ENCODE measurements around the gene FAM167B. TPM values are rescaled to one million over a fixed set of nuclear protein-coding genes. Genes with fewer than 3 reads are reported as not detected.
A peak's percentile ranks its signal among the peaks of the same experiment; 100 is the strongest.
"Not testable (repeated sequence)": the region's sequence is repeated elsewhere in the genome, so short reads cannot be mapped to it uniquely, and the experiment has no call there.

FAM167B gene
- total RNA-seq, 1 donor: not detected

DNA sequence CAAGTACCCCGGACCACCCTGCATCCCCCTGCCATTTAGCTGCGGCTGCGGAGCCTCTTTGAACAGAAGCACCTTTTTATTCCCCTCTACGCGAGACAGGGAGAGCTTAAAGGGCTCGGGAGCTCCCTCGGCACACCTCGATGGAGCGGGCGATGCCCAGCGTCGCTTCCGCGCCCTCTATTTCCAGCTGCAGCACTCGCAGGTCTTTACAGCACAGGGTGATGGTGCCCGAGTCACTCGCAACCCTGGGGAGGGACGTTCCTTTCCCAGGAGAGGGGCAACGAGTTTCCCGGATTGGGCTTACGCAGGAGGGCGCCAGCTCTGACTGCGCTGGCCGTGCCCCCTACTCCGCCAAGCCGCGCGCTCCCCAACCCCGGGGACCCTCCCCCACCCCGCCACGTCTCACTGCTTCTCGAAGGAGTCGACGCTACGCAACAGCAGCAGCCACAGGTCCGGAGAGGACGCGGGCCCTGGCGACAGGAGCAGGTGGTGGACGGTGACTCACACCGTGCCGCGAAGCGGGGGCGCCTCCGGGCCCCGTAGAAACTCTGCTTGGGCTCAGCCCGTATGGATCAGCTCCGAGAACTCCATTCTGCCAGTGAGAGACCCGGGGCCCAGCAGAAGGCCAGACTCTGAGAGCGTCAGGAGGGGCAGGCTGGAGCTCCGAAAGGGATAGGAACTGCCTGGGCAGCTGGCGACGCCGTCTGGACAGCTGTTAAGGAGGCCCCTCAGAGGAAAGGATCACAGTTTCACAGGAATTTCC, 5.8 kb upstream of the FAM167B start:
- no peaks in the 10 kb centered on the region for H3K27me3 ChIP-seq (ENCODE audit: insufficient read depth, low read length)
- H3K4me3 ChIP-seq (ENCODE audit: low read length): peak overlapping the region; percentile 55
- H3K4me1 ChIP-seq (ENCODE audit: insufficient read depth, low read length): peaks cover 32% of the 10 kb centered on the region
- no peaks in the 10 kb centered on the region for H3K9me3 ChIP-seq (ENCODE audit: low read depth, low read length)

DNA sequence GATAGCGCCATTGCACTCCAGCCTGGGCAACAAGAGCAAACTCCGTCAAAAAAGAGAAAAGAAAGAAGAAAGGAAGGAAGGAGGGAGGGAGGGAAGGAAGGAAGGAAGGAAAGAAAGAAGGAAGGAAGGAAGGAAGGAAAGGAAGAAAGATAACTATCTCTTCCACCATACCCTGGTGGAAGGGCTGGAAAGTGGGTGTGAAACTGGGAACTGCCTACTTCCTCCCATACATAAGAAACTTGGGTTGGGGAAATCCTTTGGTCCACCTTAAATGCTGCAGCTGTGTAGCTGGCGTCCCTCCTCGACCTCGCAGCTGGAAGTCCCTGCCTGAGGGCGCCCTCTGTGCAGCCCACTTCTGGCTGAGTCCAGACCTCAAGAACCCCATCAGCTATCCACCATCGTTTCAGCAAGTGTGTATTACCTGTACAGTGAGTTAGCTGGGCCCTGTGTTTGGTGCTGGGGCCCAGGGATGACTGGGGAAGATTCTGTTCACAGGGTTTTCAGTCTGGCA, 4.6 kb upstream of the FAM167B start:
- H3K9me3 ChIP-seq (ENCODE audit: low read depth, low read length): no peaks in the 10 kb centered on the region

DNA sequence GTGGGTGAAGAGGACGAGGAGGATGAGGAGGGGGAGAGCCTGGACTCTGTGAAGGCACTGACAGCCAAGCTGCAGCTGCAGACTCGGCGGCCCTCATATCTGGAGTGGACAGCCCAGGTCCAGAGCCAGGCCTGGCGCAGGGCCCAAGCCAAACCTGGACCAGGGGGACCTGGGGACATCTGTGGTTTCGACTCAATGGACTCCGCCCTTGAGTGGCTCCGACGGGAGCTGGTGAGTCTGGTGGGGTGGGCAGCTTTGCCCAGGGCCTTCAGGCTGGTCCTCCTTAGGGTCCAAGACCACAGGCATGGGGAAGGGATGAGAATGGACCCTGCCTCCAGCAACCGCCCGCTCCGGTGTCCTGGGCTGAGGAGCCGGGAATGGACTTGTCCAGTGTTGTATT, 430 bp downstream of the FAM167B start:
- Histone ChIP-seq H3K9me3 (ENCODE audit: low read depth, low read length) (no peaks in the 10 kb centered on the region), H3K4me1 (ENCODE audit: insufficient read depth, low read length) (peaks cover 64% of the 10 kb centered on the region), H3K27me3 (ENCODE audit: insufficient read depth, low read length) (no peaks in the 10 kb centered on the region), H3K4me3 (ENCODE audit: low read length) (no peak overlapping the region)

More for the DNA sequence above, 4.6 kb upstream of the FAM167B start:
- H3K27me3 ChIP-seq (ENCODE audit: insufficient read depth, low read length): no peaks in the 10 kb centered on the region
- no peak overlapping the region for H3K4me3 ChIP-seq (ENCODE audit: low read length)
- H3K4me1 ChIP-seq (ENCODE audit: insufficient read depth, low read length): peaks cover 42% of the 10 kb centered on the region

DNA sequence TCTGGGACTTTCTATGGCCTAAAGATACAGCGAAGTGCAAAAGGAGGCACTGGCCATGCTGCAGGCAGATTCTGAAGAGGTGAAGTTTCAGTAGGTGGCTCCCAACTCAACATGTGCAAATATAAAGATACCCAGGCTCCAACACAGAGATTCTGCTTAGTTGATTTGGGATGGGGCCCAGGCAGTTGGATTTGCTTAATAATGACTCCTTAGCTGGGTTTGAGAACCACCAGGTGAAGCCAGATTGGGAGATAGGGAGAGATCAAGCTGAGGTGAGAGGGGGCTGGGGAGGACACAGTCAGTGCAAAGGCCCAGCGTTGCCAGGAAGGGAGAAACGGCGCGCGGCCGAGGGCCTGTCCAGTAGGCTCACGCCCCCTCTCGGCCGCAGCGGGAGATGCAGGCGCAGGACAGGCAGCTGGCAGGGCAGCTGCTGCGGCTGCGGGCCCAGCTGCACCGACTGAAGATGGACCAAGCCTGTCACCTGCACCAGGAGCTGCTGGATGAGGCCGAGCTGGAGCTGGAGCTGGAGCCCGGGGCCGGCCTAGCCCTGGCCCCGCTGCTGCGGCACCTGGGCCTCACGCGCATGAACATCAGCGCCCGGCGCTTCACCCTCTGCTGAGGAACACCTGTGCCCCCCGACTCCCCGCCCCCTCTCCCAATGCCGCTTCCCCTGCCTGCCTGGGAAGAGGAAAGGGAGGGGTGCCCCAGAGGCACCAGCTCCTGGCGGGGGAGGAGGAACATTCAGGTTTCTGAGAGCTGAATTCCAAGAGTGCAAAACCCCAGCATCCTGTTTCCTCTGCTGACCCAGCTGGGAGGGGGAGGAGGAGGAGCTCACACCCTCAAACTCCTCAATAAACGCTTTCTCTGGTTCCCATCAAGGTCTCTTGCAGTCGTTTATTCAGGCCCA, 1.2 kb downstream of the FAM167B start:
- Histone ChIP-seq H3K9me3 (ENCODE audit: low read depth, low read length) (no peaks in the 10 kb centered on the region), H3K27me3 (ENCODE audit: insufficient read depth, low read length) (no peaks in the 10 kb centered on the region), H3K4me3 (ENCODE audit: low read length) (no peak overlapping the region), H3K4me1 (ENCODE audit: insufficient read depth, low read length) (peaks cover 69% of the 10 kb centered on the region)

DNA sequence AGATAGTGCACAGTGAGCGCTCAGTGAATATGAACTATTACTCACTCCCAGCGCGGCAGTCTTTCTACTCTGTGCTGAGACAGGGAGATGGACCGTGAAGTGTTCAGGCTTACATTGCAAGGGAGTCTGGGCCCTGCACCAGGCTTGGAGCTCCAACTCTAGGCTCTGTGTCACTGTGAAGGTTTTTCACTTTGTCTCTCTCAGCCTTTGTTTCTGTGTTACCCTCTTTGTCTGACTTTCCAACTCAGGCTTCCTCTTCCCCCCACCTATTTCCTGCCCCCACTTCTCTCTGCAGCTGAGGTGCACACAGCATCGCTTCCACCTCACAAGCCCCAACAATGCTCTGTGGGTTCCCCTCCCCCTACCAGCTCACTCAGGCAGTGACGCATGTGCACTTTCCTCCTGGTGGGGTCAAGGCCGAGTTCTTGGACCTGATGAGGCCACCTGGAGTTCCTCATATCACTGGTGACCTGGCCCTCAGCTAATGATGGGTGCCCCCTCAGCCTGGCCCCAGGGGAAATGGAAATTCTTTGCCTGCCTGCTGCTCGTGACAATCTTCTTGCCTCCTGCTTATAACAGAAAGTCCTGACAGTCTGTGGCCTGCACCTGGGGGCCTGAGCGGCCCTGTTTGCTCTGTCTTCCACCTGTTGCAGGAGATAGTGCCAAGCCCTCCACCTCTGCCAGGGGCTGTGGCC, 3.0 kb downstream of the FAM167B start:
- Histone ChIP-seq H3K4me1 (ENCODE audit: insufficient read depth, low read length) (peaks cover 84% of the 10 kb centered on the region), H3K27me3 (ENCODE audit: insufficient read depth, low read length) (no peaks in the 10 kb centered on the region), H3K9me3 (ENCODE audit: low read depth, low read length) (no peaks in the 10 kb centered on the region), H3K4me3 (ENCODE audit: low read length) (peak overlapping the region; percentile 54)

DNA sequence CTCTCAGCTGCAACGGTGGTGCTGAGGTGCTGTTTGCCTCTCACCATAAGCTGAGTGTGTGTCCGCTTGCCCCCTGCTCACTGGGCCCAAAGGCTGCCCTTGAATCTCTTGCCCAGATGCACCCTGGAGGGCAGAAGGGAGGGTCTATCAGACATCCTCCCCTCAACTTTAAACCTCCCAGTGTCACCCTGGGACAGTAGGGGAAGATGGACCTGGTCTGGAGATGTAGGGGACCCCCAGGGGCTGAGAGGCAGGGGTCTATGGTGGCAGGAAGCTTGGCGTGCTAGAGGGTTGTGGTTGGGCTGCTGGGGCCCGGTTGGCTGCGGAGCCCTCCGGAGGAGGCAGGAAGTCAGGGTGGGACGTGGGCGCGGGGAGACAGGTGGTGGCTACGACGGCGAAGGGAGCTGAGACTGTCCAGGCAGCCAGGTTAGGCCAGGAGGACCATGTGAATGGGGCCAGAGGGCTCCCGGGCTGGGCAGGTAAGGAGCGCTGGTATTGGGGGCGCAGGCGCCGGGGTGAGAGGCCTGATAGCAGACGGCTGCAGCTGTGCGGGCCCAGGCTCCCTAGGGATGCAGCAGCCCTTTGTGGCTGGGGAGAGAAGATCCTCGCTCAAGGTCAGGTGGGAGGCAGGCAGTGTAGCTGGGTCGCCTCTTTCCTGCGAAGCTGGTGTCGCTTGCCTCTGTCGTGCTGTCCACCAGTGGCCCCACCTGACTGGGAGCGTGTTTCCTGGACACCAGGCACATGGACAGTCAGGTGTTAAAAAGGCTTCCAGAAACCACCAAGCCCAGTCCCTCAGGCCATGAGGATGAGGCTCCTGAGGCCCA, 4.1 kb downstream of the FAM167B start, which contains the start of gene LCK:
Gene LCK (plus strand): TSS at position 373 of the 824 bp plus-strand sequence. CDS start 23,065 bp downstream, outside the sequence.
- no peaks in the 10 kb centered on the region for H3K9me3 ChIP-seq (ENCODE audit: low read depth, low read length)
- H3K27me3 ChIP-seq (ENCODE audit: insufficient read depth, low read length): no peaks in the 10 kb centered on the region
- H3K4me3 ChIP-seq (ENCODE audit: low read length): peak within 1 kb of the TSS; percentile 54
- H3K4me1 ChIP-seq (ENCODE audit: insufficient read depth, low read length): peaks cover 90% of the 10 kb centered on the region

DNA sequence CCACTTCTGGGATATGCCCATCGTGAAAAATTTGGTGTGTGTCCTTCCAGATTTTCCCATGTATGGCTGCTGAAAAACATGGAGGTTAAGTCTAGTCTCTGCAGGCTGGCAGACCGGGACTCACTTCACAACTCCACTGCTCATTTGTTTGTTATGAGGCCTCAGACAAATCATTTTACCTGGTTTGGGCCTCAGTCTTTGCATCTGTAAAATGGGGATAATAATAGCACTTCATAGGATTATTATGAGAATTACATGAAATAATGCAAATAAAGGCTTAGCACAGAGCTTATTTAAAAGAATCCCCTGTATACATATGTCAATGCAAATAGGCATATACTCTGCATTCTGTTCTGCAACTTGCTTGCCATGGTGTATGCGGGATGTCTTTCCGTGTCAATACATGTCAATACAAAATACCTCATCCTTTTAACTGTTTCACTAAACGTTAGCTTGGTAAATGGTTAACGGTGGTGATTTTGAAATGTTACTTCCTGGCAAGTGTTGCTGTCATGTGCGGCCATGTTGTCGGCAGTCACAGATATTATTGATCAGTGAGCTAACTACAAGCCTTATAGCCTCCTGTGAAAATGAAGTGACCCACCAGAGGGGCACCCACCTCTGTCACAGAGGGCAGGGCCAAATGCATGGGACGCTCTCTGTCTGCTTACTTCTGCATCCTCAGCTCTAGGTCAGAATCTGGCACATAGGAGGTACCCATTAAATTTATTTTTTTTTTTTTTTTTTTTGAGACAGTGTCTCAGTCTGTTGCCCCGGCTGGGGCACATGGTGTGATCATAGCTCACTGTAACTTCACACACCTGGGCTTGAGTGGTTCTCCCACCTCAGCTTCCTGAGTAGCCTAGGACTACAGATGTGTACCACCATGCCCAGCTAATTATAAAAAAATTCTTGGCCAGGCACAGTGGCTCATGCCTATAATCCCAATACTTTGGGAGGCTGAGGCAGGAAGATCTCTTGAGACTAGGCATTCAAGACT, 8.3 kb downstream of the FAM167B start:
- no peak overlapping the region for H3K4me3 ChIP-seq (ENCODE audit: low read length)
- no peaks in the 10 kb centered on the region for H3K27me3 ChIP-seq (ENCODE audit: insufficient read depth, low read length)
- H3K4me1 ChIP-seq (ENCODE audit: insufficient read depth, low read length): peaks cover 82% of the 10 kb centered on the region
- H3K9me3 ChIP-seq (ENCODE audit: low read depth, low read length): no peaks in the 10 kb centered on the region

DNA sequence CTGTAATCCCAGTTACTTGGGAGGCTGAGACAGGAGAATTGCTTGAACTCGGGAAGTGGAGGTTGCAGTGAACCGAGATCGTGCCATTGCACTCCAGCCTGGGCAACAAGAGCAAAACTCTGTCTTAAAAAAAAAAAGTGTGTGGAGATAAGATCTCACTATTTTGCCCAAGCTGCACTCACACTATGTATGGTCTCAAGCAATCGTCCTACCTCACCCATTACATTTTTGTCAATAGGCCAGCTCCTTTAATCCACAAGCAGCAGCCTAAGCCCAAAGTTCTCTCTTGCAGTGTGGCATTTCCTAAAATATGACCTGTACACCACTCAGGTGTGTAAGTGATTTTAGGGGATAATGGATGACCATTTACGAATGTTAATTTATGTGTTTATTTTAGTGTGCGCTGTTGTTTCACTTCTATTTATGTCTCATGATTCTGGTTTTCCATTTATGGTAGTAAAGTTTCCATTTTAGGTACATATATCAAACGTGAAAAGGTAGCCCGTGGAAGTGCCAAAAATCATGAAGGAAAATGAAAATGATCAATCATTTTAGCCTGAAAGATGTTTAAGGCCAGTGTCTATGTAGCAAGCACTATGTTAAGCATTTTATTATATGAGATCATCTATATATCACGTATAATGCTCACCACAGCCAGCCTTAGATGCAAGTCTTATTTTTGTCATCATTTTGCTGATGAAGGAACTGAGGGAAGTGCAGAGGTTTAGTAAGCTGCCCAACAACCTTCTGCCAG, 9.6 kb downstream of the FAM167B start:
- Histone ChIP-seq H3K4me1 (ENCODE audit: insufficient read depth, low read length) (peaks cover 73% of the 10 kb centered on the region), H3K27me3 (ENCODE audit: insufficient read depth, low read length) (no peaks in the 10 kb centered on the region), H3K4me3 (ENCODE audit: low read length) (peak overlapping the region; percentile 8), H3K9me3 (ENCODE audit: low read depth, low read length) (no peaks in the 10 kb centered on the region)

DNA sequence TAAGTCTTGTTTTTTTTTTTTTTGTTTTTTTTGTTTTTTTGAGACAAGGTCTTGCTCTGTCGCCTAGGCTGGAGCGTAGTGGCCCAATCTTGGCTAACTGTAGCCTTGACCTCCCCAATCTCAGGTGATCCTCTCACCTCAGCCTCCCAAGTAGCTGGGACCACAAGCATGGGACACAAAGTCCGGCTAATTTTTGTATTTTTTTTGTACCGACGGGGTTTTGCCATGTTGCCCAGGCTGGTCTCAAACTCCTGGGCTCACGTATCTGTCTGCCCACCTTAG, 10.1 kb downstream of the FAM167B start:
- Histone ChIP-seq H3K4me1 (ENCODE audit: insufficient read depth, low read length) (peaks cover 68% of the 10 kb centered on the region), H3K9me3 (ENCODE audit: low read depth, low read length) (no peaks in the 10 kb centered on the region), H3K4me3 (ENCODE audit: low read length) (no peak overlapping the region), H3K27me3 (ENCODE audit: insufficient read depth, low read length) (no peaks in the 10 kb centered on the region)

DNA sequence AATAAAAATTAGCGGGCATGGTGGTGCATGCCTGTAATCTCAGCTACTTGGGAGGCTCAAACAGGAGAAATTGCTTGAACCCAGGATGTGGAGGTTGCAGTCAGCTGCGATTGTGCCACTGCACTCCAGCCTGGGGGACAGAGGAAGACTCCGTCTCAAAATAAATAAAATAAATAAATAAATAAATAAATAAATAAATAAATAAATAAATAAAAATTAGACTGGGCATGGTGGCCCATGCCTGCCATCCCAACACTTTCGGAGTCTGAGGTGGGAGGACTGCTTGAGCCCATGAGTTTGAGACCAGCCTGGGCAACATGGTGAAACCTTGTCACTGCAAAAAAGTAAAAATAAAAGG, 16.2 kb downstream of the FAM167B start:
- not testable (repeated sequence) for H3K27me3 ChIP-seq (ENCODE audit: insufficient read depth, low read length); H3K4me3 ChIP-seq (ENCODE audit: low read length); H3K9me3 ChIP-seq (ENCODE audit: low read depth, low read length)
- peaks cover 61% of the 10 kb centered on the region for H3K4me1 ChIP-seq (ENCODE audit: insufficient read depth, low read length)

DNA sequence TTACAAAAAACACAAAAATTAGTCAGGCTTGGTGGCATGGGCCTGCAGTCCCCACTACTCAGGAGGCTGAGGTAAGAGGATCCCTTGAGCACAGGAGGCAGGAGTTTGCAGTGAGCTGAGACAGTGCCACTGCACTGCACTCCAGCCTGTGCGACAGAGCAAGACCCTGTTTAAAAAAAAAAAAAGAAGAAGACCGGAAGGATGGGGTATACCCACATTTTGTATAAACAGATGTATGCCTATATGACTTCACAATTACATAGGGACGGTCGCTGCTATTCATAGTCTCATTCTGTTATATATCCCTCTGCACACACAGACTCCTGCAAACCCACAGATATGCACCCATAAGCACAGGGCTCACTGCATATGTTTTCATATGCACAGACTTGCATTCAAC, 16.7 kb downstream of the FAM167B start:
- no peaks in the 10 kb centered on the region for H3K9me3 ChIP-seq (ENCODE audit: low read depth, low read length)
- peaks cover 58% of the 10 kb centered on the region for H3K4me1 ChIP-seq (ENCODE audit: insufficient read depth, low read length)
- H3K4me3 ChIP-seq (ENCODE audit: low read length): no peak overlapping the region
- no peaks in the 10 kb centered on the region for H3K27me3 ChIP-seq (ENCODE audit: insufficient read depth, low read length)

DNA sequence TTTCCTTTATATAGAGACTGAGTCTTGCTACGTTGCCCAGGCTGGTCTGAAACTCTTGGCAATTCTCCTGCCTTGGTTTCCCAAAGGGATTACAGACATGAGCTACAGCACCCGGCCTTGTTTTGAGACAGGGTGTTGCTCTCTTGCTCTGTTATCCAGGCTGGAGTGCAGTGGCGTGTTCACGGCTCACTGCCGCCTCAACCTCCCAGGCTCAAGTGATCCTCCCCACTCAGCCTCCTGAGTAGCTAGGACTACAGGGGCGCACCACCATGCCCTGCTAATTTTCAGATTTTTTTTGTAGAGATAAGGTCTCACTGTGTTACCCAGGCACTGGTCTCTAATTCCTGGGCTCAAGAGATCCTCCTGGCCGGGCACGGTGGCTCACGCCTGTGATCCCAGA, 18.8 kb downstream of the FAM167B start:
- H3K9me3 ChIP-seq (ENCODE audit: low read depth, low read length): no peaks in the 10 kb centered on the region
- H3K4me3 ChIP-seq (ENCODE audit: low read length): no peak overlapping the region
- peaks cover 45% of the 10 kb centered on the region for H3K4me1 ChIP-seq (ENCODE audit: insufficient read depth, low read length)
- no peaks in the 10 kb centered on the region for H3K27me3 ChIP-seq (ENCODE audit: insufficient read depth, low read length)

All from mononuclear cell (primary cell).